Measurements from ENCODE around the gene PRR5L. TPM values are rescaled to one million over a fixed set of nuclear protein-coding genes. Genes with fewer than 3 reads are reported as not detected.
"Not testable (repeated sequence)": the region's sequence is repeated elsewhere in the genome, so short reads cannot be mapped to it uniquely, and the experiment has no call there.

PRR5L gene
- total RNA-seq, 1 donor = 57.0 TPM

GRCh38 chr11:36314434-36314767, 18.3 kb downstream of the PRR5L start:
- no peak for DNase-seq (ENCODE audit: low read depth)
- no peak for TF ChIP-seq CTCF (IDR thresholded peaks at IDR 0.05; ENCODE audit: insufficient read depth, low read depth, low read length)
- no peak overlapping the region for H3K4me3 ChIP-seq (ENCODE audit: low read depth, low read length)

- DNase-seq (ENCODE audit: low read depth) = peak; percentile 19
- H3K4me3 ChIP-seq (ENCODE audit: low read depth, low read length) = no peak overlapping the region
- TF ChIP-seq CTCF (IDR thresholded peaks at IDR 0.05; ENCODE audit: insufficient read depth, low read depth, low read length) = no peak
Observed at GRCh38 chr11:36316049-36316448, 20.0 kb downstream of the PRR5L start.

DNA sequence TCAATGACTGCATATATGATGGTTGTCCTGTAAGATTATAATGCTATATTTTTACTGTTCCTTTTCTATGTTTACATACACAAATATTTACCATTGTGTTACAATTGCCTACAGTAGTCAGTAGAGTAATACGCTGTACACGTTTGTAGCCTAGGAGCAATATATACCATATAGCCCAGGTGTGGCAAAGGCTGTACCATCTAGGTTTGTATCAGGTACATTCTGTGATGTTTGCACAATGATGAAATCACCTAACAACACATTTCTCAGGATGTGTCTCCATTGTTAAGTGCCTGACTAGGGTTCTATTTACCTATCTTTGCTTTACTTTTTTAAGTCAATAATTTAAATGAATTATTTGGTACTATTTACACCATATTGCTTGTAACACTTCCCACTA, 21.9 kb downstream of the PRR5L start:
- DNase-seq (ENCODE audit: low read depth) = no peak
- TF ChIP-seq CTCF (IDR thresholded peaks at IDR 0.05; ENCODE audit: insufficient read depth, low read depth, low read length) = no peak
- H3K4me3 ChIP-seq (ENCODE audit: low read depth, low read length) = no peak overlapping the region

GRCh38 chr11:36324956-36325355, 28.9 kb downstream of the PRR5L start:
- DNase-seq (ENCODE audit: low read depth); H3K4me3 ChIP-seq (ENCODE audit: low read depth, low read length): not testable (repeated sequence)

GRCh38 chr11:36325403-36325802, 29.3 kb downstream of the PRR5L start:
- H3K4me3 ChIP-seq (ENCODE audit: low read depth, low read length); DNase-seq (ENCODE audit: low read depth): not testable (repeated sequence)

GRCh38 chr11:36326524-36327419, 30.7 kb downstream of the PRR5L start:
- H3K4me3 ChIP-seq (ENCODE audit: low read depth, low read length) = no peak overlapping the region
- DNase-seq (ENCODE audit: low read depth) = no peak
- TF ChIP-seq CTCF (IDR thresholded peaks at IDR 0.05; ENCODE audit: insufficient read depth, low read depth, low read length) = no peak

- TF ChIP-seq CTCF (IDR thresholded peaks at IDR 0.05; ENCODE audit: insufficient read depth, low read depth, low read length) = no peak
- H3K4me3 ChIP-seq (ENCODE audit: low read depth, low read length) = no peak overlapping the region
- DNase-seq (ENCODE audit: low read depth) = no peak
Observed at GRCh38 chr11:36328966-36329673, 33.0 kb downstream of the PRR5L start.

Data from fibroblast of villous mesenchyme (primary cell).